SH-SY5Y (cell line): ENCODE results near the gene NMNAT1.

Source experiments
- GATA2 ChIP-seq: IDR thresholded peaks from 2 replicates; pipeline ENCODE4 v1.6.1; 2011; ENCODE audit warnings: mild to moderate bottlenecking, low read depth, low read length
- GATA3 ChIP-seq: IDR thresholded peaks from 2 replicates; pipeline ENCODE4 v1.6.1; 2011; ENCODE audit warnings: low read depth, mild to moderate bottlenecking, low read length, moderate library complexity

Gene NMNAT1

GRCh38 chr1:9910076-9910422 is 33.2 kb upstream of the NMNAT1 start, which contains the start of gene CTNNBIP1:
CTNNBIP1 (minus strand) TSS chr1:9910269; CDS start chr1:9872064, 38,205 bp downstream.
- TF ChIP-seq GATA2, result no peak
- no peak for TF ChIP-seq GATA3

DNA sequence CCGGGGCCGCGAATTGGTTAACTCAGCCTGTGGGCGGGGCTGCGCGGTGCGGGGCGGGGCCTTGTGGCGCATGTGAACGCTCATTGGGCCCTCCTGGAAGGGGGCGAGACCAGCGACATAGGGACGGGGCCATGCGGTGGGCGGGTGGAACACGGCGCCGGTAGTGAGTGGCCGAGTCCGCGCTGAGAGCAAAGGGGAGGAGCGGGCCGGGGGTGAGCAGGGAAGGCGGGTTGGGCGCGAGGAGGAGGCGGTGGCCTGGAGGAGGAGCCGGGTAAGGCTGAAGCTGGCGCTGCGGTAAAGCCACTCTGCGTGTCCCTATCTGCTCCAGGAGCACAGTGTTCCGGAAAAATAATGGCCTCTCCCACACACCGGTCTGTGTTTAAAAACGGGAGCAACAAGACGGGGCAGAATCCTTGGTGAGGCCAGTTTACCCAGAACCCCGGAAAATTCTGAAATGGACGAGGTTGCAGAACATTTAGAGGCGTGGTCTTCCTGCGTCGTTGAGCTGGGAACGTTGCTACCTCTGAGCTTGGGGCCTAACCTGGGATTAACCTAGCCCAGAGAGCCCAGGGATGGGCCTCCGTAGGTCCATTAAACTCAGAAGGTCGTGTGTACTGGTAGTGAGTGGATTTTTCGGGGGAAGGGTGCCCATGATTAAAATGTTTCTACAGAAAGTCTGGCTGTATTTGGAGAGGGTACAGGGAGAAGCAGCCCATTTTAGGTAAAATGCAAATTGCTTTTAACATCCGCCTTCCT is 32.7 kb upstream of the NMNAT1 start:
- no peak for TF ChIP-seq GATA2
- TF ChIP-seq GATA3, result no peak

DNA sequence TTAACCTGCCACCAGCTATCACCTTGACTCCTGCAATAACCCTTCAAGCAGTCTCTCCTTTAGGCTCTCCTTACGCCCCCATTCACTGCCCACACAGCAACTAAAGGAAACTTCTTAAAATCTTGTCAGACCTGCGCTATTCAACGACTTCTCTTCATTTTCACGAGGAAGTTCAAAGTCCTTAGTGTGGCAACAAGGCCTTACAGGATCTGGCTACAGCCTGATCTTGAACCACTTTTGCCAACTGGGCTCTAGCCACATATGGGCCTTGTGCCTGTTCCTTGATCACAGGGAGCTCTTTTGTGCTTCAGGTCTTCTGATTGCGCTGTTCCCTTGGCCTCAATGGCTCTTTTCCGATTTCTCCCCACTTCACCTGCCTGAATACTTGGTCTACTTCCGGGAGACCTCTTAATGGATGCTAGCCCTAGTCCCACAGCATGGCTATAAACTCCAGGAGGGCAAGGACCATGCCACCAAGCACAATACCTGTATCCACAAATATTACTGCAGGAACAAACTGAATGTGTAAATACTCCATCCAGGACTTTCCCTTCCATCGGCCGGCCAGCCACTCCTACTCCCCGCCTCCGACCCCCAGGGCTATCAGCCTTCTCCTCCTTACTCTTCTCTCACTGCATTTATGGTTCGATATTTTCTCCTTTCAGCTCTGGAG is 30.9 kb upstream of the NMNAT1 start:
- TF ChIP-seq GATA3 (no peak), GATA2 (no peak)

DNA sequence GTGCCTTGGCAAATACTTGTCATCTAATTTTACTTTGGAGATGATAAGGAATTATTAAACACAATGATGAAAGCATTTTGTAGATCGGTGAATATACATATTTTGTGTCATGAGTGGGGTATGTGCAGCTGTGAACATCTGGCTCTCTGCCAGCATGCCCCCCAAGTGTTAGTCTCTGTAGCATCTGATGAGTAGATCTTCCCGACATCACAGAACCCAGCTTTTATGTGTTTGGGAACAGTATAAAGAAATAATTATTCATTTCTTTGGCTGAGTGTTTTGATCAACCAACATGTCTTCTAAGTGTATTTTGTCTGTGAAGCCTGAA is 28.7 kb upstream of the NMNAT1 start:
- TF ChIP-seq GATA2, result no peak

GRCh38 chr1:9916452-9916851 is 26.8 kb upstream of the NMNAT1 start:
- TF ChIP-seq GATA3 (no peak), GATA2 (no peak)

GRCh38 chr1:9917901-9918300 is 25.4 kb upstream of the NMNAT1 start:
- TF ChIP-seq GATA3 (no peak), GATA2 (no peak)

DNA sequence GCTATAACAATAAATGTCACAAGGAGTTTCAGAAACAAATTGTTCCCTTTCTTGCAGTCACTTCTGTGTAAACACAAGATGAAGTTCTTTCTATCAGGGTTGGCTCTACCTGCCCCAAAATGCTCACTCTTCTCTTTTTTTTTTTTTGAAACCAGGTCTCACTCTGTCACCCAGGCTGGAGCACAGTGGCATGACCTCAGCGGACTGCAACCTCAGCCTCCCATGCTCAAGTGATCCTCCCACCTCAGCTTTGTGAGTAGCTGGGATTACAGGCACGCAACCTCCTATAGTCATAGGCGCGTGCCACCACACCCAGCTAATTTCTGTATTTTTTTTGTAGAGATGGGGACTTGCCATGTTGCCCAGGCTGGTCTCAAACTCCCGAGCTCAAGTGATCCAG is 22.7 kb upstream of the NMNAT1 start:
- TF ChIP-seq GATA3 (no peak), GATA2 (no peak)

DNA sequence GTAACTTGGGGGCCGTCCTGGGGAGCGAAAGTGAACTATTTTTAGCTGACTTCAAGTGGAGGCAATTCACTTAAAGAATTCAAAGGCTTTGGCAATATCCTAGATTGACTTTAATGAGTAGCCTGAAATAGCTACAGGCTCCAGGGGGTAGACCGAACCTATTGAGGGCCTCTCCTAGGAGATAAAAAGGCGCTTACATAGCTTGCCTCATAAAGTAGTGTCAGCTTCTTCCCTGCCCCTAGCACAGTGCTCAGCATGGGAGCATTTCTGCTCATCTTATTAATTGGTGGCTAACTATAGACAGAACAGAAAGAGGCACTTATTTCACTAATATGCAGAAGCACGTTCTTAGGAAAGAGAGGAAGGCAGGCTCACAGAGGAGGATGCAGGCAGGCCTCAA is 20.9 kb upstream of the NMNAT1 start:
- TF ChIP-seq GATA3 (no peak), GATA2 (no peak)

- TF ChIP-seq GATA2 (no peak), GATA3 (no peak)
These were observed 16.0 kb upstream of the NMNAT1 start for GRCh38 chr1:9927259-9927658.

DNA sequence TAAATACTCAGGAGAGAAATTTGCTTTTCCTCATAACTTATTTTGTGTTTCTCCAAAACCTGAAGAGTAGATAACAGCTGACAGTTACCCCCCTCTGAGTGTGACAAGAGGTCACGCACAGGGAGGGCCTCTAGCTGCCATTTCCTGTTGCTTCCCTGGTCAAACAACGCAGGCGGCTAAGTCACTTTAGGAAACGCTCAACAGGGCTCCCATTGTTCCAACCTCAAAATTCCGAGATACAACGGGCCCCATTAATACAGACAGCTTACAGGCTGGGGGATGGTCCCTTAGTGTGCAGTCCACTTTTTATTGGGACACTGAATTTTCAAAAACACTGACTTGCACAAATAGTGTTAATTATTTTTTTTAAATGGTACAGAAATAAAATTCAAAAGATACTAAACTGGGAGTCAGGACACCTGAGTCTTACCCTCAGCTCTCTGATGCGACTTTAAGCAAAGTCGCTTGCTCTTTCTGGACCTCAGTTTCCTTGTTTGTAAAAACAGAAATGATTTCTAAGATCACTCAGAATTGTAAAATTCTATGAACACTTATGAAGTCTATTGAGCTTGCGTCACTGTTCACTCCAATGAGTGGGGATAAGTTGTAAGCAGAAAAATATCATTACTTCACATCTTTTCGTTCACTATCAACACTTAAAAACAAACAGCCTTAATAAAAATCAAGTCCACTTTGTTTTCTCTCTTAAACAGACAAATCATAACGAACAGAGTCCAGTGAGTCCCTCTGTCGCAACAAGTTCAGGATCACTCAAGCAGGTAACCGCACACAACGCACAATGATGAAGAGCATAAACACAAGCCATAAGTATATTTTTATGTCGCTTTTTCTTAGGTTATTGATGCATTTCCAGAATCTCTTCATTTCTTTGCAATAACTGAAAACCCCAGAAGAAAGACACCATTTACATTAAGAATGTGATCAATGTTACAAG is 13.6 kb upstream of the NMNAT1 start:
- TF ChIP-seq GATA2 (no peak), GATA3 (no peak)

DNA sequence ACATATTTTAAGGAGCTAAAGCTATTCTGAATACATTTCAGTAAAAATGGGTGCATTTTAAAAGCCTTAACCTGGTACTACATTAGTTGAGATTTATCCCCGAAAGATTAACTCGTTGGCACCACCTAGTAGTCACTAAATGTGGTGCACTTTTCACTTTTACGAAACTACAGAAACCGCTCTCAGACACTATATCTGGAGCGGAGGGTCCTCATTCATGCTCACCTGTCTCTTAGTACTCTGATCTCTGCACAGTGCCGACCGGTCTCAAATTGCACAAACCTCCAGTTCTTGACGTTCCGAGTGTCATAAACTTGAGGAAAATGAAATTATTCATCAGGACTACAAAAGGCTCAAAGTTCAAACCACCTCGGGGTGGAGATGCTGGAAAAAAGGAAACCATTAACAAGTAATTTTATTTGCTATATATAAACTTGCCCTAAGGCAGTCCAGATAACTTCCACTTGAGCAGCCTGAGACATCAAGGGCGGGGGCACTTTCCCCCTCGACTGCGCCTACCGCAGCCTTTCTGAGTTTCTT is 806 bp upstream of the NMNAT1 start:
- TF ChIP-seq GATA2, result no peak
- TF ChIP-seq GATA3, result no peak

DNA sequence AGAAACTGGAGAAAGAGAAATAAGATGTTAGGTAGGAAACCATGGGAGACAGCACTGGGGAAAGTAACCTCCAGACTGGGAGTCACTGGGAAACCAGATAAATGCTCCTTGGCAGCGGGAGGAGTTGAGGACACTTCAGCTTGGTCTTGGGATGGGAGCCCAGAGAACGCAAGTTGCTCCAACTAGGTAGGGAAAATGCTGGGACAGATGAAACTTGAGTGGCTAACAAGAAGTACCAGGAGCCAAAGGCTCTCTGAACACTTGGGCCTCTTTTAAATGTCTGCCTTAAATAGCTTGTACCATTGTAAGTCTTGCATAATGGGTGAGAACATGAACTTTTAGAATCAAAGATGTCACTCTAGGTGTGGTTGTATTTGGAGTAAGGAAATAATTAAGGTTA is 3.0 kb downstream of the NMNAT1 start:
- no peak for TF ChIP-seq GATA3
- no peak for TF ChIP-seq GATA2

GRCh38 chr1:9957726-9958125 is 14.5 kb downstream of the NMNAT1 start:
- TF ChIP-seq GATA3, result no peak
- TF ChIP-seq GATA2, result no peak

- TF ChIP-seq GATA3 (no peak), GATA2 (no peak)
These were observed 16.7 kb downstream of the NMNAT1 start for GRCh38 chr1:9960011-9960410.
